Skeletal muscle satellite cell (primary cell): Measurements from ENCODE around the gene MLYCD. TPM values are rescaled to one million over a fixed set of nuclear protein-coding genes. Genes with fewer than 3 reads are reported as not detected.

Experiments used
- H3K27me3 ChIP-seq: 2 replicates; pipeline ENCODE4 v1.7.0; 2013; ENCODE audit warnings: low read length; ENCODE audit not compliant: control insufficient read depth, insufficient read depth
- H3K36me3 ChIP-seq: 2 replicates; pipeline ENCODE4 v1.7.0; 2013; ENCODE audit warnings: mild to moderate bottlenecking, control low read depth, low read length; ENCODE audit not compliant: insufficient read depth
- H3K4me1 ChIP-seq: 2 replicates; pipeline ENCODE4 v1.7.0; 2013; ENCODE audit warnings: low read length; ENCODE audit not compliant: control insufficient read depth, insufficient read depth
- H3K4me2 ChIP-seq: 2 replicates; pipeline ENCODE4 v1.7.0; 2013; ENCODE audit warnings: mild to moderate bottlenecking, low read length
- H3K4me3 ChIP-seq: 2 replicates; pipeline ENCODE4 v1.7.0; 2013; ENCODE audit warnings: low read length
- H3K9ac ChIP-seq: 2 replicates; pipeline ENCODE4 v1.7.0; 2013; ENCODE audit warnings: mild to moderate bottlenecking, low read depth, low read length, moderate library complexity
- H3K9me3 ChIP-seq: replicated peaks from 2 replicates; pipeline ENCODE4 v1.7.0; 2013; ENCODE audit warnings: mild to moderate bottlenecking, control low read depth, low read length
- total RNA-seq: library from RNA; depleted of rRNA; stranded (reverse); fragments of >200 nt; gene quantifications from 2 replicates; pipeline ENCODE4 v1.2.3, GENCODE V29; 2012; rRNA removed

MLYCD gene
- total RNA-seq: 1.3 and 1.5 TPM in 2 replicates

DNA sequence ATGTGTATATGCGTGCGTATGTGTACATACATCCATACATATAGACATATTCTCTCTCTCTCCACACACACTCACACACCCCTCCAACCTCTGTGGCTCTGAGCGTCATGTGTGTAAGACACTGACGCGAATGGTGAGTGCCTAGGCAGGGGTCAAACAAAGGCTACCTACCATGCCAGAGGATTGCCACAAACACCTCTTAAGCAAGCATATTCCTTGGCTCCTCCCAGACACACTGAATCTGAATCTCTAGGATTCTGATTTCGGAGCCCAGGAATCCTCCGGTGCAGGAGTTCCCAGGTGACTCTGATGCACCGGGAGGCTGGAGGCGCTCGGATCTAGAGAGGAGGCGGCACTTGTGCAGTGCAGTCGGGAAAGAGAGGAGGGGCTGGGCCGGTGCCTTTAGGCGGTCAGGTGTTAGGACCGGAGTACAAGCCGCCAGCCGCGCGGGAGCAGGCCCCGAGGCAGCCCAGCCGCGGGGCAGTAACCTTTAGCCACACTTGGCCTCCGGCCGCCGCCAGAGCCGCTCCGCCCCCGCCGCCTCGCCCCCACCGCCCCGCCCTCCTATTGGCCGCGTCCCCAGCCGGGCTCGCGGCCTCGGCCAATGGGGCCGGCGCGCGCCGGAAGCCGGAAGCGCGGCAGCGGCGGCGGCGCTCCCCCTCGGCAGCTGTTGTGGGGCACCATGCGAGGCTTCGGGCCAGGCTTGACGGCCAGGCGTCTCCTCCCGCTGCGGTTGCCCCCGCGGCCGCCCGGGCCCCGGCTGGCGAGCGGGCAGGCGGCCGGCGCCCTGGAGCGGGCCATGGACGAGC lies at the start of gene MLYCD:
TSS of gene MLYCD (plus strand) at position 653 of the 809 bp plus-strand sequence. CDS start at position 683, 30 bp downstream.
- Histone ChIP-seq H3K4me3 (peak within 1 kb of the TSS; percentile 94), H3K27me3 (no peaks in the 10 kb centered on the region), H3K4me2 (peak within 1 kb of the TSS; percentile 99), H3K36me3 (no peaks in the 10 kb centered on the region), H3K9me3 (no peaks in the 10 kb centered on the region), H3K4me1 (peaks cover 34% of the 10 kb centered on the region), H3K9ac (peak within 1 kb of the TSS; percentile 87)

DNA sequence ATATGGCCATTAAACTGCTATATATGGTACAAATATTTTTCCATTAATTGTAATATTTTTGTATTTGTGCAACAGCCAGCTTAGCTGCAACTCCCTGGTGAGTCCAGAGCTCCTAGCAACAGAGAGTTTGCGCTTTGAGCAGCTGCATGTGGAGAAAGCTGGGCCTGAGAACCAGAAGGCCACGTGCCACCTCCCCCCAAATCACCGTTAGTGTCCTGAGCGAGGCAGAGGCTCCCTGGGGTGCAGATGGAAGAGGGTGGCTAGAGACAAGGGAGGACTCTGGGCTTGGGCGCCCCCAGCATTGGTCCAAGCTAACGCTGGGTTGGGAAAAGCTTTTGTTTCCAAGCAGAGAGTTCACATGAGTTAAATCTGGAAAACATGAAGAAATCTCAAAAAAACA lies 49.5 kb upstream of the MLYCD start:
- Histone ChIP-seq H3K4me2 (no peak overlapping the region), H3K9me3 (no peaks in the 10 kb centered on the region), H3K9ac (no peak overlapping the region), H3K36me3 (no peaks in the 10 kb centered on the region), H3K4me3 (no peak overlapping the region), H3K27me3 (peaks cover 20% of the 10 kb centered on the region), H3K4me1 (no peaks in the 10 kb centered on the region)

GRCh38 chr16:83850947-83851346 lies 48.0 kb upstream of the MLYCD start:
- Histone ChIP-seq H3K4me3 (no peak overlapping the region), H3K9ac (no peak overlapping the region), H3K4me1 (no peaks in the 10 kb centered on the region), H3K27me3 (peaks cover 26% of the 10 kb centered on the region), H3K4me2 (no peak overlapping the region), H3K9me3 (no peaks in the 10 kb centered on the region), H3K36me3 (no peaks in the 10 kb centered on the region)

DNA sequence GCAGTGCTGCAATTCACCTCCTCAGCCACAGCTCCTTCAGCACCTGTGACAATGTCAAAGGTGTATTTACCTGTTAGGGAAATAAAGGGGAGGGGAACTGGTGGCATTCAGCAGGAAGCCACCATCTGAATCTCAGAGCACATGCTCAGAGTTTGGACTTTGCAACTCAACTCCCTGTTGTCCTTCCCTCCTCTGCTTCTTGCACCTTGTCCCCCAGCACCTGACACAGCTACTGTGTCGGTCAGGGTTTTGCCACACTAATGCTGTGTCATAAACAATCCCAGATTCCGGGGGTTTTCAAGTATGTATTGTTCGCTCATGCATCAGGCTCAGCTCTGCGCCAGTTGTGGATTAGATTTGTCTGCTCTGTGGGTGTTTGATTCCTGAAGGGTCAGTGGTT lies 47.4 kb upstream of the MLYCD start:
- Histone ChIP-seq H3K36me3 (no peaks in the 10 kb centered on the region), H3K4me1 (no peaks in the 10 kb centered on the region), H3K4me3 (no peak overlapping the region), H3K9me3 (no peaks in the 10 kb centered on the region), H3K27me3 (peaks cover 31% of the 10 kb centered on the region), H3K9ac (no peak overlapping the region), H3K4me2 (no peak overlapping the region)

DNA sequence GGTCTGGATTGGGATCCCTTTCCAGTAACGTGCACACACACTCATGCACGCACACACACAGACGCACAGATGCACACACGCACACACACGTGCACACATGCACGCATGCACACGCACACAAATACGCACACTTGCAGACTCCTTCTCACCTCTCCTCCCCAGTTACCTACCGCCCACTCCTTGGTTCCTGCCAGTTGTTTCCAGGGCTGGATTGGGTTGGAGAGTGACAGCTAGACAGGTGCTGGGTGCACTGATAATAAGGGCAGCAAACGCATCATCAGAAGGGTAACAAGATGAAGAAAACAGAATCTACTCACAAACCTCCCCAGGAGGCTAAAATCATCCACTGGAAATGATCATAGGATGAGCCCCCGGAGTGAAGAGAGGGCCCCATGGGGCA lies 46.1 kb upstream of the MLYCD start:
- no peak overlapping the region for H3K9ac ChIP-seq
- no peak overlapping the region for H3K4me3 ChIP-seq
- H3K36me3 ChIP-seq: no peaks in the 10 kb centered on the region
- no peaks in the 10 kb centered on the region for H3K4me1 ChIP-seq
- H3K4me2 ChIP-seq: no peak overlapping the region
- no peaks in the 10 kb centered on the region for H3K9me3 ChIP-seq
- H3K27me3 ChIP-seq: peaks cover 38% of the 10 kb centered on the region

- H3K36me3 ChIP-seq: no peaks in the 10 kb centered on the region
- H3K4me2 ChIP-seq: no peak overlapping the region
- H3K4me1 ChIP-seq: no peaks in the 10 kb centered on the region
- no peak overlapping the region for H3K9ac ChIP-seq
- H3K9me3 ChIP-seq: no peaks in the 10 kb centered on the region
- peaks cover 47% of the 10 kb centered on the region for H3K27me3 ChIP-seq
- H3K4me3 ChIP-seq: no peak overlapping the region
Observed at GRCh38 chr16:83853834-83854233, 45.1 kb upstream of the MLYCD start.

GRCh38 chr16:83854420-83854819 lies 44.5 kb upstream of the MLYCD start:
- Histone ChIP-seq H3K4me1 (no peaks in the 10 kb centered on the region), H3K4me2 (no peak overlapping the region), H3K27me3 (peaks cover 51% of the 10 kb centered on the region), H3K9ac (no peak overlapping the region), H3K9me3 (no peaks in the 10 kb centered on the region), H3K36me3 (no peaks in the 10 kb centered on the region), H3K4me3 (no peak overlapping the region)

DNA sequence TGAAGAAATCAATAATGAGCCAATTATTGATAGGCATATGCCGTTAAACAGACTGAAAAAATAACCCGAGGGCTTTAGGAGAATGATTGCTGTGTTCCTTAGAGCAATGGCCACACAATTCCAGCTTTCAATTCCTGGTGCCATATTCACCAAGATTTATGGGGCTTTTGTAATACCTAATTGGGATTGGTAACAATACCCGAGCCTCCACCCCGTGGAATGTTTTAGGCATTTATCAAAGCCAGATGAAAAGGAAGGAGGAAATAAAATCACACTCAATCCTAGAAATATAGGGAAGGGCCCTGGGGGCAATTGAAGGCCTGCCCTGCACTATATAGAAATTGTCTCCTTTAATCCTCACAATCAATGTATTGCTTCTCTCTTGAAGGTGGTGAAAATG lies 42.1 kb upstream of the MLYCD start:
- Histone ChIP-seq H3K36me3 (no peaks in the 10 kb centered on the region), H3K9ac (no peak overlapping the region), H3K27me3 (peaks cover 48% of the 10 kb centered on the region), H3K4me3 (no peak overlapping the region), H3K4me2 (no peak overlapping the region), H3K9me3 (no peaks in the 10 kb centered on the region), H3K4me1 (no peaks in the 10 kb centered on the region)

GRCh38 chr16:83859265-83859664 lies 39.6 kb upstream of the MLYCD start:
- no peak overlapping the region for H3K4me3 ChIP-seq
- H3K36me3 ChIP-seq: no peaks in the 10 kb centered on the region
- no peak overlapping the region for H3K4me2 ChIP-seq
- H3K27me3 ChIP-seq: peaks cover 46% of the 10 kb centered on the region
- H3K9ac ChIP-seq: no peak overlapping the region
- H3K9me3 ChIP-seq: no peaks in the 10 kb centered on the region
- H3K4me1 ChIP-seq: no peaks in the 10 kb centered on the region

DNA sequence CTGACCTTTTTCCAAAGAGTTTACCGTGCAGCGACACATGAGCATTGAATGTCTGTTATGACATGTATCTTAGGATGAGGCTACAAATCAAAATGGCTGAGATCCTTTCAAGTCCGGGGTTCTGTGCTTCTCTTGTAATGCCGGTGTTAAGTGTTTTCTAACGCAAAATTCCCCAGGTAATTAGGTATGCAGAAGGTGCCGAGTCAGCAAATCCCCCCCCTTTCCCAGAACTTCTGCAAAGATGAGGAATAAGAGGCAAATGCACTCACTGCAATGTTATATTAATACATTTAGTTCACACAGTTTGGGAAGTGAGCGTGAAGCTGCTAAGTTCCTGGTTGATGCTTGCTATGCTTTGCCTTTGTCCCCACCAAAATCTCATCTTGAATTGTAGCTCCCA lies 36.3 kb upstream of the MLYCD start:
- Histone ChIP-seq H3K4me2 (no peak overlapping the region), H3K4me1 (no peaks in the 10 kb centered on the region), H3K4me3 (no peak overlapping the region), H3K27me3 (peaks cover 41% of the 10 kb centered on the region), H3K9ac (no peak overlapping the region), H3K9me3 (no peaks in the 10 kb centered on the region), H3K36me3 (no peaks in the 10 kb centered on the region)

DNA sequence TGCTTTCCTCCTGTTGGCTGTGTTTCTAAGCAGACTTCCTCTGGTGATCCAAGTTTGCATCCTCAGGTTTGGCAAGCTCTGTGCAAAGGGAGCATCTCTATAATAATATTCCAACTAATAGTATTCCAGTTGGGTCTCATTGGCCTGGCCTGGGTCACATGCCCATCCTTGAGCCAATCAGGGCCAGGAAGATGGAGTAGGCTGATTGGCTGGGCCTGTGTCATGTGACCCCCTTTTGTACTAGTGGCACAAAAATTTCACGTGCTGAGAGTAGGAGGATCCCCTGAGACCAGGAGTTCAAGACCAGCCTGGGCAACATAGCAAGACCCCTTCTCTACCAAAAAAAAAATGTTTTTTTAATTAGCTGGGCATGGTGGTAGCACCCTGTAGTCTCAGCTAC lies 35.2 kb upstream of the MLYCD start:
- no peaks in the 10 kb centered on the region for H3K36me3 ChIP-seq
- no peak overlapping the region for H3K4me3 ChIP-seq
- H3K4me1 ChIP-seq: no peaks in the 10 kb centered on the region
- H3K9me3 ChIP-seq: no peaks in the 10 kb centered on the region
- H3K27me3 ChIP-seq: peaks cover 33% of the 10 kb centered on the region
- no peak overlapping the region for H3K4me2 ChIP-seq
- no peak overlapping the region for H3K9ac ChIP-seq

- no peaks in the 10 kb centered on the region for H3K36me3 ChIP-seq
- no peak overlapping the region for H3K4me3 ChIP-seq
- H3K27me3 ChIP-seq: peaks cover 38% of the 10 kb centered on the region
Observed at GRCh38 chr16:83870830-83871229, 28.1 kb upstream of the MLYCD start.

More at GRCh38 chr16:83870830-83871229, 28.1 kb upstream of the MLYCD start:
- Histone ChIP-seq H3K4me2 (no peak overlapping the region), H3K4me1 (no peaks in the 10 kb centered on the region), H3K9ac (no peak overlapping the region), H3K9me3 (no peaks in the 10 kb centered on the region)
